OCI-LY1 (cell line): ENCODE measurements around the gene ZDHHC12.

Experiments
- EZH2 ChIP-seq: fragments of 200-600 bp; sonication (generic), shearing (Covaris generic); IDR thresholded peaks from 2 replicates; pipeline ENCODE4 v1.8.0; 2017; ENCODE audit warnings: borderline replicate concordance, mixed run types, mild to moderate bottlenecking, antibody characterized with exemption, low read length, moderate library complexity, mixed read lengths
- TF ChIP-seq, protein P1 (sequence below): fragments of 200-600 bp; sonication (generic), shearing (Covaris generic); IDR thresholded peaks from 2 replicates; pipeline ENCODE4 v1.5.1; 2017; ENCODE audit warnings: mild to moderate bottlenecking, antibody characterized with exemption, low read length, moderate library complexity, mixed read lengths

DNA sequence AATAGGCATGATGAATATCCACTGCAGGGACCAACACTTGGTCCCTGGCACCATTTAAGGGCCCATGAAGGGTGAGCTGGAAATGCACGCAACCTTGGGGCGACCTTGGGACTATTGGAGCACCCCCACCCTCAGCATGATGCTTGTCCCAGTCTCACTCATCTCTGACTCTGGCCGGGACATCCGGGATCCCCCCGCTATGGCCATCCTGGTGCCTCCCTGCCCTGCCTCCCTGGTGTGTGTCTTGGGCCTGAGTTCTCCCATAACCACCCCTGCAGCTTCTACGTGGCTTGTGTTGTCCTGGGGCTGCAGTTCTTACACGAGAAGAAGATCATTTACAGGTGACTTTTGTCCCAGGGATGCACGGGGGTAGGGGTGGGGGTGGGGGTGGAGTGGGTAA, 5.9 kb downstream of the ZDHHC12 start:
- TF ChIP-seq, protein P1, sequence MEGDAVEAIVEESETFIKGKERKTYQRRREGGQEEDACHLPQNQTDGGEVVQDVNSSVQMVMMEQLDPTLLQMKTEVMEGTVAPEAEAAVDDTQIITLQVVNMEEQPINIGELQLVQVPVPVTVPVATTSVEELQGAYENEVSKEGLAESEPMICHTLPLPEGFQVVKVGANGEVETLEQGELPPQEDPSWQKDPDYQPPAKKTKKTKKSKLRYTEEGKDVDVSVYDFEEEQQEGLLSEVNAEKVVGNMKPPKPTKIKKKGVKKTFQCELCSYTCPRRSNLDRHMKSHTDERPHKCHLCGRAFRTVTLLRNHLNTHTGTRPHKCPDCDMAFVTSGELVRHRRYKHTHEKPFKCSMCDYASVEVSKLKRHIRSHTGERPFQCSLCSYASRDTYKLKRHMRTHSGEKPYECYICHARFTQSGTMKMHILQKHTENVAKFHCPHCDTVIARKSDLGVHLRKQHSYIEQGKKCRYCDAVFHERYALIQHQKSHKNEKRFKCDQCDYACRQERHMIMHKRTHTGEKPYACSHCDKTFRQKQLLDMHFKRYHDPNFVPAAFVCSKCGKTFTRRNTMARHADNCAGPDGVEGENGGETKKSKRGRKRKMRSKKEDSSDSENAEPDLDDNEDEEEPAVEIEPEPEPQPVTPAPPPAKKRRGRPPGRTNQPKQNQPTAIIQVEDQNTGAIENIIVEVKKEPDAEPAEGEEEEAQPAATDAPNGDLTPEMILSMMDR = no peak
- TF ChIP-seq EZH2 = no peak
